ENCODE results near the gene PIF1.

PIF1 gene, protein sequence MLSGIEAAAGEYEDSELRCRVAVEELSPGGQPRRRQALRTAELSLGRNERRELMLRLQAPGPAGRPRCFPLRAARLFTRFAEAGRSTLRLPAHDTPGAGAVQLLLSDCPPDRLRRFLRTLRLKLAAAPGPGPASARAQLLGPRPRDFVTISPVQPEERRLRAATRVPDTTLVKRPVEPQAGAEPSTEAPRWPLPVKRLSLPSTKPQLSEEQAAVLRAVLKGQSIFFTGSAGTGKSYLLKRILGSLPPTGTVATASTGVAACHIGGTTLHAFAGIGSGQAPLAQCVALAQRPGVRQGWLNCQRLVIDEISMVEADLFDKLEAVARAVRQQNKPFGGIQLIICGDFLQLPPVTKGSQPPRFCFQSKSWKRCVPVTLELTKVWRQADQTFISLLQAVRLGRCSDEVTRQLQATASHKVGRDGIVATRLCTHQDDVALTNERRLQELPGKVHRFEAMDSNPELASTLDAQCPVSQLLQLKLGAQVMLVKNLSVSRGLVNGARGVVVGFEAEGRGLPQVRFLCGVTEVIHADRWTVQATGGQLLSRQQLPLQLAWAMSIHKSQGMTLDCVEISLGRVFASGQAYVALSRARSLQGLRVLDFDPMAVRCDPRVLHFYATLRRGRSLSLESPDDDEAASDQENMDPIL

DNA sequence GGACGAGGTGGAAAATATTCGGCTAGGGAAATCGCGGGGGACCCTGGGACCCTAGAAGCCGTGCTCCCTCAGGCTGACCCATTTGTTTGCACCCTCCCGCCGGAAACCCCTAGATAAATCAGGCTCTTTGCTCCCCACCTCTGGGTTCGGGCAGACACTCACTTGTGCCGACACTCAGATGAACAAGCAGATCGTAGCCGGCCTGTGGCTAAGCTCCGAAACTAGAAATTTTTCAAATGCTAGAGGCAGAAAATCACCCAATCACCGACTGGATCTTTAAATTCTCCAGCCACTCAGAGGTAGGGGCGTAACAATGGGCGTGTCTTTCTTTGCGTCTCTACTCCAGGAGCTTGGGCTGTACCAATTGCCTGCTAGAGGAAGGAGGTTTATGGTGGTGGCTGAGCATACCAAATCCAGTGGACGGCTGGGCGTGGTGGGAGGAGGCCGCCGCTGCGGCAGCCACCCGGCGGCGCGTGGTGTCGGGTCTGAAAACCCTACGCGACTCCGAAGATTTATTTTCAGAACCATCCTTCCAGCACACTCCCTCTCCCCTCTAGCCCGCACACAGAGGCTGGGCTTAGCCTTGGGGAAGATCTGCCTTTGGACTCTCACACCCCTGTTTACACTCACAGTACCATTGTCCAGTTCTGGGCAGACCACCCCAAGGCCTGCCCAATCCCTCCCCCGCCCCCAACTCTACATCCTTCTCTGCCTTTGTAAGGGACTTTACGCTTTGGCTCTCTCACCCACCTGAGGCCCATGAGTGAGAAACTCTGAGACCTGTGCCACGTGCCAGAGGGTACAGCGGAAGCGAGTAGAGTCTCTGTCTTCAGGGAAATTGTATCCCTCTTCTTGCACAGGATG, at the start of gene PIF1:
Gene PIF1 (minus strand): TSS at position 217 of the 864 bp plus-strand sequence. CDS start 1,312 bp downstream, outside the sequence.
- H3K4me1 Mint-ChIP-seq = peaks cover 42% of the 10 kb centered on the region
- peaks cover 3% of the 10 kb centered on the region for H3K27me3 Mint-ChIP-seq (ENCODE audit: low read depth, poor library complexity)
- no peaks in the 10 kb centered on the region for H3K9me3 Mint-ChIP-seq
- peak; percentile 87 for DNase-seq
- H3K27ac Mint-ChIP-seq = peak within 1 kb of the TSS; percentile 92
- H3K36me3 Mint-ChIP-seq (ENCODE audit: low read depth) = peaks cover 20% of the 10 kb centered on the region
- TF ChIP-seq, protein P1, sequence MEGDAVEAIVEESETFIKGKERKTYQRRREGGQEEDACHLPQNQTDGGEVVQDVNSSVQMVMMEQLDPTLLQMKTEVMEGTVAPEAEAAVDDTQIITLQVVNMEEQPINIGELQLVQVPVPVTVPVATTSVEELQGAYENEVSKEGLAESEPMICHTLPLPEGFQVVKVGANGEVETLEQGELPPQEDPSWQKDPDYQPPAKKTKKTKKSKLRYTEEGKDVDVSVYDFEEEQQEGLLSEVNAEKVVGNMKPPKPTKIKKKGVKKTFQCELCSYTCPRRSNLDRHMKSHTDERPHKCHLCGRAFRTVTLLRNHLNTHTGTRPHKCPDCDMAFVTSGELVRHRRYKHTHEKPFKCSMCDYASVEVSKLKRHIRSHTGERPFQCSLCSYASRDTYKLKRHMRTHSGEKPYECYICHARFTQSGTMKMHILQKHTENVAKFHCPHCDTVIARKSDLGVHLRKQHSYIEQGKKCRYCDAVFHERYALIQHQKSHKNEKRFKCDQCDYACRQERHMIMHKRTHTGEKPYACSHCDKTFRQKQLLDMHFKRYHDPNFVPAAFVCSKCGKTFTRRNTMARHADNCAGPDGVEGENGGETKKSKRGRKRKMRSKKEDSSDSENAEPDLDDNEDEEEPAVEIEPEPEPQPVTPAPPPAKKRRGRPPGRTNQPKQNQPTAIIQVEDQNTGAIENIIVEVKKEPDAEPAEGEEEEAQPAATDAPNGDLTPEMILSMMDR (IDR thresholded peaks at IDR 0.05) = no peak
- H3K4me3 Mint-ChIP-seq = peak within 1 kb of the TSS; percentile 94

DNA sequence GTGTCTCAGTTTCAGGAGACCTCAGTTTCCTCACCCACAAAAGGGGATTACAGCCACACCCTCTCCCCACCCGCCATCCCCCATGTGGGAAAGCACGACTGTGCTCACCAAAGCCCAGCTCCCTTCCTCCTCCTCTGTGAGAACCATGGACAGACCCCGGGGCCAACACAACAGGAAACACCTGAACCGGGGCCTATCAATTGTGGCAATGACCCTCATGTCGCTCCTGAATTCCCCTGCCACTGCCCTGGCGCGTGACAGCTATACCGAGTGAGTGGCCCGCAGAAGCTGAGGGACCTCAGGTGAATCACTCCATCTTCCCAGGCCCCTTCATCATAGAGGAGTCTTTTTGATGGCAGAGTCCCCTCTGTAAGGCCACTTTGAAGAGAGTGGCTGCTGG, 44.9 kb upstream of the PIF1 start:
- TF ChIP-seq, protein P1 (IDR thresholded peaks at IDR 0.05) = no peak
- Mint-ChIP-seq H3K4me3 (no peak overlapping the region), H3K27me3 (ENCODE audit: low read depth, poor library complexity) (peaks cover 9% of the 10 kb centered on the region), H3K4me1 (peaks cover 32% of the 10 kb centered on the region), H3K27ac (no peak overlapping the region), H3K9me3 (no peaks in the 10 kb centered on the region), H3K36me3 (ENCODE audit: low read depth) (peaks cover 7% of the 10 kb centered on the region)
- no peak for DNase-seq

DNA sequence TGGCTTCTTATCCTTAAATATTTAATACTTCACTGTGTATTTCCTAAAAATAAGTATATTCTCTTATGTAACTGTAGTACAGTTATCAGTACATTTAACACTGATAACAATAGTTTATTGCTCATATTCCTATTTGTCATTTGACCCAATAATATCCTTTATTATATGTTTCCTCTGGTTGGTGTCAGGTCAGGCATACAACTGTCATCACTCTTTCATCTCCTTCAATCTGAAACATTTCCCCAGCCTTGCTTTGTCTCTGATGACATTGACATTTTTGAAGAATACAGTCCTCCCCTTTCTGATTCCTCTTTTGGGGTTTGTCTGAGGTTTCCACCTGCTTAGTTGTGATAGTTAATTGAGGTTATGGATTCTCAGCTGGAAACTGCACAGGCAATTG, 44.1 kb upstream of the PIF1 start:
- Mint-ChIP-seq H3K4me1 (peaks cover 24% of the 10 kb centered on the region), H3K4me3 (no peak overlapping the region), H3K27me3 (ENCODE audit: low read depth, poor library complexity) (peaks cover 6% of the 10 kb centered on the region), H3K36me3 (ENCODE audit: low read depth) (peaks cover 7% of the 10 kb centered on the region), H3K9me3 (no peaks in the 10 kb centered on the region), H3K27ac (peak overlapping the region; percentile 41)
- no peak for DNase-seq
- TF ChIP-seq, protein P1 (IDR thresholded peaks at IDR 0.05) = no peak

DNA sequence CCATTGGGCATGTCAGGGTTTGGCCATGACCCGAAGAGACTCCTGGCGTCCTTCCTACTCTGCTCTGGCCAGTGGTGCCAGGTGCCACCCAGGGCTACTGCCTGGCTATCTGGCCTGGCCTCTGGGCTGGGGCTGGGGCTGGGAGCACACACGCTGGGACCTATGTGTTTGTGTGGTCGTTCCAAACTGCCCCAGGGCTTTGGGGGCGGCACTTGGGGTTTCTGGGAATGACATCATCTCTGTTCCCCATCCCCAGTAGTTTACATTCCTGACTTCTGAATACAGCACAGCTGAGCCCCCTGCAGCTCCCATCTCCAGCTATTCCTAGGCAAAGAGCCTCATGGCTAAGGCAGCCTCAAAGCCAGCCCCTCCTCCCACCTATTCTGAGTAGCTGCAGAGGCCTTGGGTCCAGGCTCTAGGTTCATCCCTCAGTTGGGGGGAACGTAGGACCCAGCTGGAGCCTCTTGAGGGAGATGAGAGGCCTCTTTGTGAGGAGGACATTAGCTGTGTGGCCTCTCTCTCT, 40.6 kb upstream of the PIF1 start:
- peaks cover 6% of the 10 kb centered on the region for H3K27me3 Mint-ChIP-seq (ENCODE audit: low read depth, poor library complexity)
- TF ChIP-seq, protein P1 (IDR thresholded peaks at IDR 0.05) = no peak
- peaks cover 42% of the 10 kb centered on the region for H3K4me1 Mint-ChIP-seq
- no peak overlapping the region for H3K4me3 Mint-ChIP-seq
- DNase-seq = no peak
- H3K36me3 Mint-ChIP-seq (ENCODE audit: low read depth) = peaks cover 22% of the 10 kb centered on the region
- no peaks in the 10 kb centered on the region for H3K9me3 Mint-ChIP-seq
- no peak overlapping the region for H3K27ac Mint-ChIP-seq

DNA sequence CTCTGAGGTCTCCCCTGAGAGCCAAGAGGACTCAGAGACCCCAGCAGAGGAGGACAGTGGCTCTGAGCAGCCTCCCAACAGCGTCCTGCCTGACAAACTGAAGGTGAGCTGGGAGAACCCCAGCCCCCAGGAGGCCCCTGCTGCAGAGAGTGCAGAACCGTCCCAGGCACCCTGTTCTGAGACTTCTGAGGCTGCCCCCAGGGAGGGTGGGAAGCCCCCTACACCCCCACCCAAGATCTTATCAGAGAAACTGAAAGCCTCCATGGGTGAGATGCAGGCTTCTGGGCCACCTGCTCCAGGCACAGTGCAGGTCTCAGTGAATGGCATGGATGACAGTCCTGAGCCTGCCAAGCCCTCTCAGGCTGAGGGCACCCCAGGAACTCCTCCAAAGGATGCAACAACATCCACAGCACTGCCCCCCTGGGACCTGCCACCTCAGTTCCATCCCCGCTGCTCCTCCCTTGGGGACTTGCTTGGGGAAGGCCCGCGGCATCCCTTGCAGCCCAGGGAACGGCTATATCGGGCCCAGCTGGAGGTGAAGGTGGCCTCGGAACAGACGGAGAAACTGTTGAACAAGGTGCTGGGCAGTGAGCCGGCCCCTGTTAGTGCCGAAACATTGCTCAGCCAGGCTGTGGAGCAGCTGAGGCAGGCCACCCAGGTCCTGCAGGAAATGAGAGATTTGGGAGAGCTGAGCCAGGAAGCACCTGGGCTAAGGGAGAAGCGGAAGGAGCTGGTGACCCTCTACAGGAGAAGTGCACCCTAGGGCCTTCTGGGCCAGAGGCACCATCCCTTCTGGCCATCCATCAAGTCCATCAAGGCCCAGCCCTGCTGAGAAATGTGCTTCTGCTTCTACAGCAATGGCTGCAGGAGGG, 39.9 kb upstream of the PIF1 start:
- Mint-ChIP-seq H3K4me3 (no peak overlapping the region), H3K36me3 (ENCODE audit: low read depth) (peaks cover 22% of the 10 kb centered on the region), H3K4me1 (peaks cover 42% of the 10 kb centered on the region), H3K9me3 (no peaks in the 10 kb centered on the region), H3K27ac (no peak overlapping the region), H3K27me3 (ENCODE audit: low read depth, poor library complexity) (peaks cover 6% of the 10 kb centered on the region)
- TF ChIP-seq, protein P1 (IDR thresholded peaks at IDR 0.05) = no peak
- DNase-seq = no peak

Measured in nephron progenitor cell (in vitro differentiated cells).